ENCODE results near the gene RO60.
A peak's percentile ranks its signal among the peaks of the same experiment; 100 is the strongest.
"Not testable (repeated sequence)": the region's sequence is repeated elsewhere in the genome, so short reads cannot be mapped to it uniquely, and the experiment has no call there.

Gene RO60

DNA sequence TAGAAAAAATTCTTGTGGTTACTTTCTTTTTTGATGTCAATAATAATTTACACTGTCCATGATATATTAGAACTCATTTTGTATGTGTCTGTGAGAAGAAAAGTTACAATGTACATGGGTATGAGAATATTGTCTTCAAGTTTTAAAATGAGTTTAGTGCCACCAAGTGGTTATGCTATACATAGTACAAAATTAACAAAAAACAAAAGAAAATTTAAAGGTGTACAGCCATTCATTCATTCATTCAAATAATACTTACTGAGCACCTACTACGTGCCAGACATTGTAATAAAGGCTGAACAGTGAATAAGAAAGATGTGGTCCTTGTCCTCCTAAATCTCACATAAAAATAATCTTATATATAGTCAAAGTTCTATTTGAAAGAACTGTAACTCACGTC lies 28.0 kb upstream of the RO60 start:
- Histone ChIP-seq H3K27me3 (ENCODE audit: insufficient read depth, low read length) (no peaks in the 10 kb centered on the region), H3K27ac (ENCODE audit: low read depth, low read length, poor library complexity, severe bottlenecking) (no peak overlapping the region), H3K4me3 (ENCODE audit: low read depth, low read length, poor library complexity, severe bottlenecking) (no peak overlapping the region), H3F3A (ENCODE audit: insufficient read depth, low read length) (no peaks in the 10 kb centered on the region), H3K9me3 (ENCODE audit: low read length) (no peaks in the 10 kb centered on the region), H2AFZ (ENCODE audit: low read length) (no peak overlapping the region), H3K9me2 (ENCODE audit: low read depth, low read length) (no peaks in the 10 kb centered on the region), H3K4me1 (ENCODE audit: insufficient read depth, low read length, severe bottlenecking) (no peaks in the 10 kb centered on the region), H3K4me2 (ENCODE audit: low read length) (no peak overlapping the region), H3K9ac (ENCODE audit: low read length) (no peak overlapping the region), H3K36me3 (ENCODE audit: insufficient read depth, low read length) (peaks cover 43% of the 10 kb centered on the region), H4K20me1 (ENCODE audit: insufficient read depth, low read length) (no peaks in the 10 kb centered on the region), H3K79me2 (ENCODE audit: insufficient read depth, low read length) (peaks cover 34% of the 10 kb centered on the region)
- TF ChIP-seq EZH2 (IDR thresholded peaks at IDR 0.05; ENCODE audit: borderline replicate concordance, low read length), result no peak
- TF ChIP-seq, protein P1, sequence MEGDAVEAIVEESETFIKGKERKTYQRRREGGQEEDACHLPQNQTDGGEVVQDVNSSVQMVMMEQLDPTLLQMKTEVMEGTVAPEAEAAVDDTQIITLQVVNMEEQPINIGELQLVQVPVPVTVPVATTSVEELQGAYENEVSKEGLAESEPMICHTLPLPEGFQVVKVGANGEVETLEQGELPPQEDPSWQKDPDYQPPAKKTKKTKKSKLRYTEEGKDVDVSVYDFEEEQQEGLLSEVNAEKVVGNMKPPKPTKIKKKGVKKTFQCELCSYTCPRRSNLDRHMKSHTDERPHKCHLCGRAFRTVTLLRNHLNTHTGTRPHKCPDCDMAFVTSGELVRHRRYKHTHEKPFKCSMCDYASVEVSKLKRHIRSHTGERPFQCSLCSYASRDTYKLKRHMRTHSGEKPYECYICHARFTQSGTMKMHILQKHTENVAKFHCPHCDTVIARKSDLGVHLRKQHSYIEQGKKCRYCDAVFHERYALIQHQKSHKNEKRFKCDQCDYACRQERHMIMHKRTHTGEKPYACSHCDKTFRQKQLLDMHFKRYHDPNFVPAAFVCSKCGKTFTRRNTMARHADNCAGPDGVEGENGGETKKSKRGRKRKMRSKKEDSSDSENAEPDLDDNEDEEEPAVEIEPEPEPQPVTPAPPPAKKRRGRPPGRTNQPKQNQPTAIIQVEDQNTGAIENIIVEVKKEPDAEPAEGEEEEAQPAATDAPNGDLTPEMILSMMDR (IDR thresholded peaks at IDR 0.05; ENCODE audit: low read length), result peak; percentile 47; the same call in 1 of the 2 replicates

DNA sequence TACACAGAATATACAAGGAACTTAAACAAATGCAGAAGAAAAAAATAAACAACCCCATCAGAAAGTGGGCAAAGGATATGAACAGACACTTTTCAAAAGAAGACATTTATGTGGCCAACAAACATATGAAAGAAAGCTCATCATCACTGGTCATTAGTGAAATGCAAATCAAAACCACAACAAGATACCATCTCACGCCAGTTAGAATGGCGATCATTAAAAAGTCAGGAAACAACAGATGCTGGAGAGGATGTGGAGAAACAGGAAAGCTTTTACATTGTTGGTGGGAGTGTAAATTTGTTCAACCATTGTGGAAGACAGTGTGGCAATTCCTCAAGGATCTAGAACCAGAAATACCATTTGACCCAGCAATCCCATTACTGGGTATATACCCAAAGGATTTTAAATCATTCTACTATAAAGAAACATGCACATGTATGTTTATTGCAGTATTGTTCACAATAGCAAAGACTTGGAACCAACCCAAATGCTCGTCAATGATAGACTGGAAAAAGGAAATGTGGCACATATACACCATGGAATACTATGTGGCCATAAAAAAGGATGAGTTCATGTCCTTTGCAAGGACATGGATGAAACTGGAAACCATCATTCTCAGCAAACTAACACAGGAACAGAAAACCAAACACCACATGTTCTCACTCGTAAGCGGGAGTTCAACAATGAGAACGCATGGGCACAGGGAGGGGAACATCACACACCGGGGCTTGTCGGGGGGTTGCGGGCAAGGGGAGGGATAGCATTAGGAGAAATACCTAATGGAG lies 26.6 kb upstream of the RO60 start:
- Histone ChIP-seq H3K36me3 (ENCODE audit: insufficient read depth, low read length) (peaks cover 31% of the 10 kb centered on the region), H3K79me2 (ENCODE audit: insufficient read depth, low read length) (peaks cover 48% of the 10 kb centered on the region)
- H3K27me3 ChIP-seq (ENCODE audit: insufficient read depth, low read length); H2AFZ ChIP-seq (ENCODE audit: low read length); H4K20me1 ChIP-seq (ENCODE audit: insufficient read depth, low read length); H3K9me3 ChIP-seq (ENCODE audit: low read length); H3K27ac ChIP-seq (ENCODE audit: low read depth, low read length, poor library complexity, severe bottlenecking); H3F3A ChIP-seq (ENCODE audit: insufficient read depth, low read length); H3K4me2 ChIP-seq (ENCODE audit: low read length); H3K4me1 ChIP-seq (ENCODE audit: insufficient read depth, low read length, severe bottlenecking); H3K4me3 ChIP-seq (ENCODE audit: low read depth, low read length, poor library complexity, severe bottlenecking); H3K9me2 ChIP-seq (ENCODE audit: low read depth, low read length); H3K9ac ChIP-seq (ENCODE audit: low read length): not testable (repeated sequence)

DNA sequence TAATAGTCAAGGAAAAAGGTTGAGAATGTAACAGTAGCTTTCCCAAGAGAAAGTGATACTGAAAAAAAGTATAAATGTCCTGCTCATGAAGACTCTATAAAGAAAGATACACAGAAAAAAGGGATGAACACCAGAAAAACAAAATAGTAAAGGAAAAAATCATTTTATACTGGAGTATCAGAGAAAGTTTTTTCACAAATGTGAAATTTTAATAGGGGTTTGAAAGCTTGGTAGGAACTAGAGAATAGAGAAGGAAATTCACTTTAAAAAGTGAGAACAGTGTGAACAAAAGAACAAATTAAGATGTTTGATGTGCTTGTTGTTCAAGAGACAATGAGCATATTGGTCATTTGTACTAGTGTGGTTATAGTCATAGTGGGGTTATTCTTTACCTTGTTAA lies 25.8 kb upstream of the RO60 start:
- Histone ChIP-seq H3F3A (ENCODE audit: insufficient read depth, low read length) (no peaks in the 10 kb centered on the region), H3K9ac (ENCODE audit: low read length) (no peak overlapping the region), H3K4me1 (ENCODE audit: insufficient read depth, low read length, severe bottlenecking) (no peaks in the 10 kb centered on the region), H3K27ac (ENCODE audit: low read depth, low read length, poor library complexity, severe bottlenecking) (no peak overlapping the region), H4K20me1 (ENCODE audit: insufficient read depth, low read length) (no peaks in the 10 kb centered on the region), H3K27me3 (ENCODE audit: insufficient read depth, low read length) (no peaks in the 10 kb centered on the region), H3K9me2 (ENCODE audit: low read depth, low read length) (no peaks in the 10 kb centered on the region), H3K4me2 (ENCODE audit: low read length) (no peak overlapping the region), H3K9me3 (ENCODE audit: low read length) (no peaks in the 10 kb centered on the region), H2AFZ (ENCODE audit: low read length) (no peak overlapping the region), H3K36me3 (ENCODE audit: insufficient read depth, low read length) (peaks cover 31% of the 10 kb centered on the region), H3K79me2 (ENCODE audit: insufficient read depth, low read length) (peaks cover 50% of the 10 kb centered on the region), H3K4me3 (ENCODE audit: low read depth, low read length, poor library complexity, severe bottlenecking) (no peak overlapping the region)
- TF ChIP-seq, protein P1 (IDR thresholded peaks at IDR 0.05; ENCODE audit: low read length), result no peak
- TF ChIP-seq EZH2 (IDR thresholded peaks at IDR 0.05; ENCODE audit: borderline replicate concordance, low read length), result no peak
